ENCODE data around the gene PITPNM1.
A peak's percentile ranks its signal among the peaks of the same experiment; 100 is the strongest.

PITPNM1 gene

GRCh38 chr11:67463186-67463585 is 42.0 kb downstream of the PITPNM1 start:
- DNase-seq, result no peak

GRCh38 chr11:67458266-67458665 is 46.9 kb downstream of the PITPNM1 start:
- no peak for DNase-seq

- DNase-seq, result no peak
These were observed 47.7 kb downstream of the PITPNM1 start for GRCh38 chr11:67457453-67457852.

DNA sequence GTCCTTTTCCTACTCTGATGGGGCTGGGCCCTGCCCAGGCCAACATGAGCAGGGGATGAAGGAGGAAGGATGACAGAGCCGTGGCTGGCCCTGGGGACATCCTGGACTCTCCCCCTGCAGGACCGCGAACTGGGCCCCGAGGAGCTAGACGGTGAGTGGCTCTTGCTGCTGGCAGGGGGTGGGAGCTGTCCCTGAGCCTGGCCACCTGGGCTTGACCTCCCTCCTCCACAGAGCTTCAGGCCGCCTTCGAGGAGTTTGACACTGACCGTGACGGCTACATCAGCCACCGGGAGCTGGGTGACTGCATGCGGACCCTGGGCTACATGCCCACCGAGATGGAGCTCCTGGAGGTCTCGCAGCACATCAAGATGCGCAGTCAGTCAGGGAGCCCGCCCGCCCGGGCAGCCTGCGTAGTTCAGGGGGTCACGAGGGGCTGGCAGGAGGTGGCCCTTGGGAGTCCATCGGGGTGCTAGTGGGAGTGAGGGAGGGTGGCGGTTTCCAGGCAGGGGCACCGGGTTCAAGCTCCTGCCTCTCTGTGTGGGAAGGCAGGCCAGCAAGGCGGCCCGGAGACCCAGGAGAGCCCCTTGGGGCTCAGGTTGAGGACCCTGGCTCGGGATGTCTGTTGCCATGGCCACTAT is 49.0 kb downstream of the PITPNM1 start:
- no peak for DNase-seq

DNA sequence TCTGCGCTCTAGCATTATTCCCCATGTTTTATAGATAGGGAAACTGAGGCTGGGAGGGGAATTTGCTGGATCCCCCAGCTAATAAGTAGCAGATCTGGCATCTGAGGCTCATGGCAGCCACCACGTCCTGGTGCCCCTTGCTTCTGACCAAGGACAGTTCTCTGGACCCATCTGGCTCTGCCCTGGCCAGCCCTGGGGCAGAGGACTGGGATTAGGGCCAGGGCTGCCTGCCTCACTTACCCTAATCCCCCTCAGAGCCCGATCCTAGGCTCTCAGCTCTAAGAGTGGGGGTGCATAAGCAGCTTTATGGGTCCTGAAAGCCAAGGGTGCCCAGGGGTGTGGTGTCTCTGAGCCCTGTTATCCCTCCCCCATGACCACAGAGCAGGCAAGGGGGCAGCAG is 50.1 kb downstream of the PITPNM1 start, which contains the start of gene CABP4:
Gene CABP4, plus strand, starts transcription at position 301 of the 400 bp plus-strand sequence. Its CDS starts 70 bp downstream, at position 371.
- no peak for DNase-seq

DNA sequence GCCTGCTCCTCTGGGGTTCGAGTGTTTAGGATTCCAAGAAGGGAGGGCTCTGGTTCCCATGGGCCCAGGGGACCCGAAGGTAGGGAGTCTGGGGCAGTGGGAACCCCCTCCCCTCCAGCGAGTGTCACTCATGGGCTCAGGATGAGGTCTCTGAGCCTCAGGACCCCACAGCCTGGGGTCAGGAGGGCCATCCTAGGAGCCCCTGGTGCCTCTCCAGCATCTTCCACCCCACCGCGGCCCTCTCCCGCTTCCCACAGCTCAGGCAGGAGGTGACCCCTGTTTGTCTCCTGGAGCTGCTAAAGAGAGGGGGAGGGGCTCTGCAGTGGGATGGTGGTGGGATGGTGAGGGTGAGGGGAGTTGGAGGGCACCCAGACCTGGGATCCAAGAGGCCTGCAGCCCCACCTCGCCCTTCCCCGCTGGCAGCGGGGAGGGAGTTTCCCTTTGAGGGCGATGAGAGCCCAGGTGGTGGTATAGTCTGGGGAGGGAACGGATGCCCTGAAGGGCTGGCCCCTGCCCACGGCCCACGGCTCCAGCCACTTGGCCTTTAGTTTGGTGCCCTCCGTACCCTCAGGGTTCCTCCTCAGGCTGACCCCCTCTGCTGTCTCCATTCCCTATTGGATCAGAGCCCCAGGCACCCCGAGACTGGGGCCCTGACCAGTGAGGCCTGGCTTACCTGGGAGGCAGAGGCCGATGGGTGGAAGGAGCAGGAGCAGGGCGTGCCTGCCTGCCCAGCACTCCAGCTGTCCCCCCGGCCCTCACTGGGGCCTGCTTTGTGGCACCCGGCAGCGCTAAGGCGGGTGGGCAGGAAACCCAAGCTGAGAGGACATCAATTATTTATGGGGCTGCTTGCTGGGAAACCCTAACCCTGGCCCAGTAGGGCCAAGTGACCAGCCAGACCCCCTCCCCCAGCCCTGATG is 51.1 kb downstream of the PITPNM1 start:
- no peak for DNase-seq

- no peak for DNase-seq
These were observed 52.8 kb downstream of the PITPNM1 start, which contains the start of gene GPR152 for GRCh38 chr11:67452141-67452952. GPR152 (minus strand) TSS chr11:67452729; CDS start chr11:67452724, 5 bp downstream.

DNA sequence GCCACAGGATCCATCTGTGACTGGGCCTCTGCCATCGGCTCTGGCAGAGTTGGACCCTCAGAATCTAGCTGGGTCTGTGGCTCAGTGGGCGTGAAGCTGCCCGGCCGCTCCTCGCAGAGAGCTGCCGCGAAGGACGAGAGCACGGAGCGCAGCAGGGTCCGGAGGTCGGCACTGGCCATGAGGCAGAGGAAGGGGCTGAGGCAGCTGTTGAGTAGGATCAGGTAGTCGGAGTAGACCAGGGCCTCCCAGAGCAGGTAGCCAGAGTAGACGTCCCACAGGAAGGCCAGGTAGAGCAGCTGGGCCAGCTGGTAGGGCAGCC is 53.5 kb downstream of the PITPNM1 start:
- DNase-seq, result no peak

DNA sequence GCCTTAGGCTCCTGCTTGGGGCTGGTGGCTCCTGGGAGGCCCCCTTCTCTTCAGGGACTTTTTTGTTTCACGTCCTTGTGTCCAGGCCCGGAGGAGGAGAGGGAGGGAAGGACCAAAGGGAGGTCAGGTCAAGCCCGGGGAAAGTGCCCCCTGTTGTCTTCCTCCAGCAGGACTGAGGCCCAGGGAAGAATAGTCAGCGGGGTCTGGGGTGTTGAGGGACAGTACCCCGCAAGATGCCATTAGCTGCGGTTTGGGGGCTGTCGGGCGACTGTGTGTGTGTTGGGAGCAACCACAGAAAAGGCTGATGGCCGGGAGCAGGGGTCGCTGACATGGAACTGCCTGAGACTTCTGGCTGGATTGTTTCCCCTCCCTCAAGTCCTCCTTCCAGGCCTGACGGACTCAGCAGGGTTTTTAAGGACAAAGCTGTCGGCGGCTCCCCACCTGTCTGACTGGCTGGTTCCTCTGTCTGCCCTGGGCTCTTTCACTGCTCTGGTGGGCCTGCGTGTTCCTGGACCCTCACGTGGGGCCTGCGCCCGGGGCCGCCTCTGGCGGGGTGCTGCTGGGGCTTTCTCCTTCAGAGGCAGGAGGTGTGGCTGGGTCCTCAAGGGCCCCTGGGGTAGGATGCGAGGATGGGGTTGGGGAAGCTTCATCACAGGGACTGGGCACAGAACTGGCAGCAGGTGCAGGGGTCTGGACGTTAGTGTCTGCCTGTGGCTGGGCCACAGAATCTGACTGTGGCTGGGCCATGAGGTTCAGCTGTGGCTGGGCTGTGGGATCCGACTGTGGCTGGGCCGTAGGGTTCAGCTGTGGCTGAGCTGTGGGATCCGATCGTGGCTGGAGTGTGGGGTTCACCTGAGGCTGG is 54.1 kb downstream of the PITPNM1 start:
- no peak for DNase-seq

GRCh38 chr11:67449116-67449844 is 55.9 kb downstream of the PITPNM1 start:
- peak; percentile 63 for DNase-seq

DNA sequence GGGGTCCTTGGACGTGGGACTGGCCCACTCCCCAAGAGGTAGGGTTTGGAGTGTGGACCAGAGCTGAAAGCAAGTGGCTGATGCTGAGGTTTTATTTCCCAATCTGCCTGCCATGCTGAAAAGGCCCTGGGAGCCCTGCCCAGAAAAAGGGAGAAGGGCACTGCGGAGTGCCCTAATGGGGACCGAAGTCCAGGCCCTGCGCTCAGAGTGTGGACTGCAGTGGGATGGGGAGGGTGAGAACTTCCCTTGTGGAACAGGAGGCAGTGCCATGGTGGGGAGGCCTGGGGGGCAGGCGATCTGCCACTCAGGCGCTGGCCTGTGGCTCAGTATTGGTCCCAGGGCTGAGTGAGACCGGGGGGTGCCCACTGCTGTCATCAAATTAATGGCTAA is 56.9 kb downstream of the PITPNM1 start:
- DNase-seq, result no peak

GRCh38 chr11:67445515-67445914 is 59.6 kb downstream of the PITPNM1 start:
- DNase-seq, result no peak

GRCh38 chr11:67442504-67443404 is 62.4 kb downstream of the PITPNM1 start:
- DNase-seq, result no peak
